ENCODE data around the gene IL10RA. TPM values are rescaled to one million over a fixed set of nuclear protein-coding genes. Genes with fewer than 3 reads are reported as not detected.
"Not testable (repeated sequence)": the region's sequence is repeated elsewhere in the genome, so short reads cannot be mapped to it uniquely, and the experiment has no call there.

The IL10RA gene
- total and polyA plus RNA-seq, 12 donors, result 2.7 to 50.5 (median 25.5) TPM

GRCh38 chr11:117972629-117973502, 13.3 kb upstream of the IL10RA start:
- 51 to 59% (median 54%) methylated on average over 9 of the region's 9 CpGs for WGBS, 4 donors
- intact Hi-C loops (cut with DNase I), result no loop called here
- H3K4me1 ChIP-seq (replicated peaks in 1 of 2), result no peaks in the 10 kb centered on the region

GRCh38 chr11:117973503-117973860, 12.7 kb upstream of the IL10RA start:
- intact Hi-C loops (cut with DNase I), result no loop called here
- no peaks in the 10 kb centered on the region for H3K36me3 ChIP-seq (replicated peaks in 1 of 2)
- H3K4me1 ChIP-seq (replicated peaks in 1 of 2), result no peaks in the 10 kb centered on the region
- no peak for DNase-seq
- 74 to 87% (median 81%) methylated on average over 4 of the region's 4 CpGs for WGBS, 4 donors
- TF ChIP-seq CTCF (IDR thresholded peaks at IDR 0.05) (no peak), POLR2A (IDR thresholded peaks at IDR 0.05) (no peak)
- no peaks in the 10 kb centered on the region for H3K27me3 ChIP-seq
- no peaks in the 10 kb centered on the region for H3K9me3 ChIP-seq (replicated peaks in 1 of 3)
- peak overlapping the region in 1 of 5 donors; percentile 20 for H3K27ac ChIP-seq
- H3K4me3 ChIP-seq, result no peak overlapping the region

More at GRCh38 chr11:117972629-117973502, 13.3 kb upstream of the IL10RA start:
- H3K9me3 ChIP-seq (replicated peaks in 1 of 3), result no peaks in the 10 kb centered on the region
- TF ChIP-seq POLR2A (IDR thresholded peaks at IDR 0.05) (no peak), CTCF (IDR thresholded peaks at IDR 0.05) (no peak)
- no peak for DNase-seq
- no peak overlapping the region for H3K4me3 ChIP-seq
- H3K27me3 ChIP-seq, result no peaks in the 10 kb centered on the region
- no peak overlapping the region for H3K27ac ChIP-seq
- H3K36me3 ChIP-seq (replicated peaks in 1 of 2), result no peaks in the 10 kb centered on the region

GRCh38 chr11:117976445-117976844, 9.7 kb upstream of the IL10RA start:
- H3K27ac ChIP-seq, result peak overlapping the region in 1 of 5 donors; percentile 45
- H3K36me3 ChIP-seq (replicated peaks in 1 of 2), result no peaks in the 10 kb centered on the region
- no peak for DNase-seq
- H3K4me1 ChIP-seq (replicated peaks in 1 of 2), result no peaks in the 10 kb centered on the region
- intact Hi-C loops (cut with DNase I), result no loop called here
- WGBS, 4 donors, result 86 to 90% (median 89%) methylated on average over 4 of the region's 4 CpGs
- TF ChIP-seq CTCF (IDR thresholded peaks at IDR 0.05) (no peak), POLR2A (IDR thresholded peaks at IDR 0.05) (no peak)
- H3K27me3 ChIP-seq, result no peaks in the 10 kb centered on the region
- H3K4me3 ChIP-seq, result no peak overlapping the region
- H3K9me3 ChIP-seq (replicated peaks in 1 of 3), result no peaks in the 10 kb centered on the region

GRCh38 chr11:117977029-117977428, 9.2 kb upstream of the IL10RA start:
- intact Hi-C loops (cut with DNase I), result no loop called here
- WGBS, 4 donors, result 68 to 80% (median 77%) methylated on average over 5 of the region's 5 CpGs
- no peaks in the 10 kb centered on the region for H3K4me1 ChIP-seq (replicated peaks in 1 of 2)
- DNase-seq, result no peak
- H3K27me3 ChIP-seq, result no peaks in the 10 kb centered on the region
- TF ChIP-seq CTCF (IDR thresholded peaks at IDR 0.05) (no peak), POLR2A (IDR thresholded peaks at IDR 0.05) (no peak)
- H3K36me3 ChIP-seq (replicated peaks in 1 of 2), result no peaks in the 10 kb centered on the region
- H3K27ac ChIP-seq, result peak overlapping the region in 1 of 5 donors; percentile 66
- no peak overlapping the region for H3K4me3 ChIP-seq
- H3K9me3 ChIP-seq (replicated peaks in 1 of 3), result no peaks in the 10 kb centered on the region

GRCh38 chr11:117977612-117978264, 8.5 kb upstream of the IL10RA start:
- H3K4me1 ChIP-seq (replicated peaks in 1 of 2); DNase-seq; H3K36me3 ChIP-seq (replicated peaks in 1 of 2); H3K27me3 ChIP-seq; H3K4me3 ChIP-seq; H3K9me3 ChIP-seq (replicated peaks in 1 of 3); intact Hi-C loops (cut with DNase I): not testable (repeated sequence)
- 80 to 85% (median 83%) methylated on average over 16 to 23 of the region's 23 CpGs for WGBS, 4 donors
- peak overlapping the region in 1 of 5 donors; percentile 66 for H3K27ac ChIP-seq

- DNase-seq; H3K27ac ChIP-seq; H3K36me3 ChIP-seq (replicated peaks in 1 of 2); H3K27me3 ChIP-seq; H3K9me3 ChIP-seq (replicated peaks in 1 of 3); intact Hi-C loops (cut with DNase I); H3K4me1 ChIP-seq (replicated peaks in 1 of 2); H3K4me3 ChIP-seq: not testable (repeated sequence)
- 89 to 96% (median 92%) methylated on average over 3 to 33 of the region's 36 CpGs for WGBS, 4 donors
Measured at GRCh38 chr11:117978291-117978910, 7.8 kb upstream of the IL10RA start.

Measured in adrenal gland (tissue), 12 donors.